ENCODE results near the gene TCP11. TPM values are rescaled to one million over a fixed set of nuclear protein-coding genes. Genes with fewer than 3 reads are reported as not detected.

Gene TCP11
- total and polyA plus RNA-seq, 2 donors (not counting 1 experiment from before 2014, with no cell fraction given), result not detected

GRCh38 chr6:35140639-35141006, 516 bp downstream of the TCP11 start:
- intact Hi-C loops (cut with micrococcal nuclease), result loop anchor here (1.0 to 10.0 kb wide), 5 partner anchors 100 to 978 kb away; partner anchors contain the start of genes SMIM29 and SNRPC
- Histone ChIP-seq H3K79me2 (ENCODE audit: control insufficient read depth, insufficient read depth, low read length) (no peaks in the 10 kb centered on the region), H3K9me3 (ENCODE audit: control extremely low read depth in 1 of 3, control insufficient read depth in 2 of 3, insufficient read depth in 1 of 3, low read length in 2 of 3) (peaks cover 0 to 7% (median 0%) of the 10 kb centered on the region in 3 donors), H3K27me3 (replicated peaks in 1 of 4; ENCODE audit: control extremely low read depth in 1 of 4, control insufficient read depth in 3 of 4, insufficient read depth in 4 of 4, low read length in 3 of 4) (peaks cover 0 to 17% (median 8%) of the 10 kb centered on the region in 4 experiments), H3K9ac (ENCODE audit: low read length) (peak overlapping the region; percentile 27), H2AFZ (ENCODE audit: insufficient read depth, low read depth, low read length, poor library complexity, severe bottlenecking) (peak overlapping the region; percentile 56), H3K4me1 (ENCODE audit: control insufficient read depth in 2 of 2, insufficient read depth in 2 of 2, low read length in 2 of 2) (peaks cover 9 to 18% of the 10 kb centered on the region in 2 donors), H3K4me2 (replicated peaks; ENCODE audit: low read depth, low read length, poor library complexity, severe bottlenecking) (peak overlapping the region; percentile 66), H3K27ac (ENCODE audit: low read length in 2 of 2) (no peak overlapping the region), H3K4me3 (ENCODE audit: control extremely low read depth in 1 of 5, extremely low read depth in 1 of 5, insufficient read depth in 1 of 5, low read depth in 2 of 5, low read length in 4 of 5) (peak overlapping the region in 2 of 5 experiments; percentile 25 to 32), H4K20me1 (ENCODE audit: control insufficient read depth, insufficient read depth, low read length, poor library complexity, severe bottlenecking) (no peaks in the 10 kb centered on the region), H3K36me3 (replicated peaks in 1 of 2; ENCODE audit: control extremely low read depth in 1 of 2, control insufficient read depth in 1 of 2, extremely low read depth in 1 of 2, insufficient read depth in 2 of 2, low read length in 1 of 2) (no peaks in the 10 kb centered on the region)
- H3K4me3 Mint-ChIP-seq, result peak overlapping the region; percentile 47
- H3K27me3 Mint-ChIP-seq, result peaks cover 18% of the 10 kb centered on the region
- no peaks in the 10 kb centered on the region for H3K9me3 Mint-ChIP-seq (ENCODE audit: insufficient read depth)
- no peak for ATAC-seq (ENCODE audit: low read depth)
- H3K27ac Mint-ChIP-seq, result no peak overlapping the region
- 11% methylated on average over 13 of the region's 15 CpGs for WGBS (ENCODE audit: insufficient coverage)
- peaks cover 18% of the 10 kb centered on the region for H3K4me1 Mint-ChIP-seq
- ChIA-PET CTCF (interaction anchor here (0.5 to 2.1 kb wide), 21 partner anchors 8 to 1085 kb away, joined by 3 to 32 read pairs (median 5); partner anchors contain the start of genes BLTP3A and RPS10), POLR2A (no interaction called here)
- no peak for TF ChIP-seq EZH2 (IDR thresholded peaks at IDR 0.05; ENCODE audit: borderline replicate concordance, insufficient read depth, low read depth, low read length, poor library complexity, severe bottlenecking)
- TF ChIP-seq, protein P1, sequence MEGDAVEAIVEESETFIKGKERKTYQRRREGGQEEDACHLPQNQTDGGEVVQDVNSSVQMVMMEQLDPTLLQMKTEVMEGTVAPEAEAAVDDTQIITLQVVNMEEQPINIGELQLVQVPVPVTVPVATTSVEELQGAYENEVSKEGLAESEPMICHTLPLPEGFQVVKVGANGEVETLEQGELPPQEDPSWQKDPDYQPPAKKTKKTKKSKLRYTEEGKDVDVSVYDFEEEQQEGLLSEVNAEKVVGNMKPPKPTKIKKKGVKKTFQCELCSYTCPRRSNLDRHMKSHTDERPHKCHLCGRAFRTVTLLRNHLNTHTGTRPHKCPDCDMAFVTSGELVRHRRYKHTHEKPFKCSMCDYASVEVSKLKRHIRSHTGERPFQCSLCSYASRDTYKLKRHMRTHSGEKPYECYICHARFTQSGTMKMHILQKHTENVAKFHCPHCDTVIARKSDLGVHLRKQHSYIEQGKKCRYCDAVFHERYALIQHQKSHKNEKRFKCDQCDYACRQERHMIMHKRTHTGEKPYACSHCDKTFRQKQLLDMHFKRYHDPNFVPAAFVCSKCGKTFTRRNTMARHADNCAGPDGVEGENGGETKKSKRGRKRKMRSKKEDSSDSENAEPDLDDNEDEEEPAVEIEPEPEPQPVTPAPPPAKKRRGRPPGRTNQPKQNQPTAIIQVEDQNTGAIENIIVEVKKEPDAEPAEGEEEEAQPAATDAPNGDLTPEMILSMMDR (IDR thresholded peaks at IDR 0.05), result no peak
- no peak for DNase-seq

DNA sequence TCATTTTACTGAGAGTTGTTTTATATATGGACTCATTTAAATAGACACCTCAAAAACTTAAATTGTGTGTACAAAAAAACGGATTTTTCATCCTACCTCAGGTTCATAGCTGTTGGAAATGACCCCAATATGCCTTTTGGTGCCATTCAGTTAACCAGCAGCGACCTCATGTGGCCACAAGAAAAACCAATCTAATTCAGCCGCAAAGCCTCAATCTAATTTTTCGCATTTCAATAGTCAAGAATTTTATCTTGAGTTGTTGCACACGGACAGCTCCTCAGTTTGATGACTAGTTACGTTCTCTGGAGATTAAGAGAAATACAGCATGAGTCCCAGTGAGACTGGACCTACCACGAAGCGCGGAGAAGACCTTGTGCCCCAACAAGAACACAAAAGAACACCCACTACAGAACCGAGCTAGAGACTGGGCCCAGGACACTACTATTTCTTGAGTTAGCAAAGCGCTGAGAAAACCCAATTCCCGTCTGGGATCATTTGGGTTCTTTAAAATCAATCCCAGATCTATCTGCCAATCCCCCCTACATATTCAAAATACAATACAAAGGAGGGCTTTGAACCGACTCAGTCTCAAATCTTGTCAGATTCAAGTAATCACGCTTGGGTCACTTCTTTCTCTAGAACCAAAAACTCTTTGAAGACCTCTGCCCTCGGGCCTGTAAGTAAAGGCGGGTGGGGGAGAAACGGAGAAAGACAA, 1.1 kb downstream of the TCP11 start:
- TF ChIP-seq EZH2 (IDR thresholded peaks at IDR 0.05; ENCODE audit: borderline replicate concordance, insufficient read depth, low read depth, low read length, poor library complexity, severe bottlenecking), result no peak
- TF ChIP-seq, protein P1 (IDR thresholded peaks at IDR 0.05), result peak; percentile 94
- Histone ChIP-seq H2AFZ (ENCODE audit: insufficient read depth, low read depth, low read length, poor library complexity, severe bottlenecking) (no peak overlapping the region), H3K27me3 (replicated peaks in 1 of 4; ENCODE audit: control extremely low read depth in 1 of 4, control insufficient read depth in 3 of 4, insufficient read depth in 4 of 4, low read length in 3 of 4) (peaks cover 0 to 17% (median 8%) of the 10 kb centered on the region in 4 experiments), H3K9ac (ENCODE audit: low read length) (no peak overlapping the region), H3K4me2 (replicated peaks; ENCODE audit: low read depth, low read length, poor library complexity, severe bottlenecking) (peak overlapping the region; percentile 66), H3K9me3 (ENCODE audit: control extremely low read depth in 1 of 3, control insufficient read depth in 2 of 3, insufficient read depth in 1 of 3, low read length in 2 of 3) (peaks cover 0 to 7% (median 0%) of the 10 kb centered on the region in 3 donors), H3K4me1 (ENCODE audit: control insufficient read depth in 2 of 2, insufficient read depth in 2 of 2, low read length in 2 of 2) (peaks cover 9 to 18% of the 10 kb centered on the region in 2 donors), H3K4me3 (ENCODE audit: control extremely low read depth in 1 of 5, extremely low read depth in 1 of 5, insufficient read depth in 1 of 5, low read depth in 2 of 5, low read length in 4 of 5) (no peak overlapping the region), H3K79me2 (ENCODE audit: control insufficient read depth, insufficient read depth, low read length) (no peaks in the 10 kb centered on the region), H3K36me3 (replicated peaks in 1 of 2; ENCODE audit: control extremely low read depth in 1 of 2, control insufficient read depth in 1 of 2, extremely low read depth in 1 of 2, insufficient read depth in 2 of 2, low read length in 1 of 2) (no peaks in the 10 kb centered on the region), H3K27ac (ENCODE audit: low read length in 2 of 2) (no peak overlapping the region), H4K20me1 (ENCODE audit: control insufficient read depth, insufficient read depth, low read length, poor library complexity, severe bottlenecking) (no peaks in the 10 kb centered on the region)
- peak overlapping the region; percentile 42 for H3K4me3 Mint-ChIP-seq
- peaks cover 18% of the 10 kb centered on the region for H3K4me1 Mint-ChIP-seq
- no peak overlapping the region for H3K27ac Mint-ChIP-seq
- H3K27me3 Mint-ChIP-seq, result peaks cover 18% of the 10 kb centered on the region
- CTCF ChIA-PET, result interaction anchor here (0.5 to 2.1 kb wide), 41 partner anchors 8 to 1085 kb away, joined by 3 to 32 read pairs (median 4); partner anchors contain the start of genes BLTP3A, PACSIN1, RPS10 and SMIM29
- no peaks in the 10 kb centered on the region for H3K9me3 Mint-ChIP-seq (ENCODE audit: insufficient read depth)
- WGBS (ENCODE audit: insufficient coverage), result 28% methylated on average over 10 of the region's 17 CpGs
- POLR2A ChIA-PET, result no interaction called here
- DNase-seq (peak; percentile 76), ATAC-seq (ENCODE audit: low read depth) (no peak)
- intact Hi-C loops (cut with micrococcal nuclease), result loop anchor here (1.0 to 10.0 kb wide), 5 partner anchors 101 to 978 kb away; partner anchors contain the start of genes SMIM29 and SNRPC

Measured in B cell (primary cell).